HL-60 (cell line): Measurements from ENCODE around the gene FOXK2.

Experiments used
- DNase-seq, 2 experiments: peaks; one replicate each; pipeline ENCODE4 v3.0.0-alpha.2; 2010 to 2020; ENCODE audit warnings: low read depth in 1 of 2, low spot score in 1 of 2
- H3K27ac ChIP-seq: fragments of 250-450 bp; sonication (Bioruptor Pico); replicated peaks from 2 replicates; pipeline ENCODE4 v1.5.1; 2020; ENCODE audit warnings: mild to moderate bottlenecking, moderate library complexity
- H3K27me3 ChIP-seq: fragments of 250-450 bp; sonication (Bioruptor Pico); 2 replicates; pipeline ENCODE4 v1.5.1; 2021; ENCODE audit warnings: mild to moderate bottlenecking, moderate library complexity; ENCODE audit not compliant: insufficient read depth, poor library complexity, severe bottlenecking
- H3K4me3 ChIP-seq: replicated peaks from 2 replicates; pipeline ENCODE4 v1.5.1; 2011; ENCODE audit warnings: mild to moderate bottlenecking, control low read depth, low read length; ENCODE audit not compliant: insufficient read depth
- CTCF ChIP-seq: IDR thresholded peaks from one replicate; pipeline ENCODE4 v1.5.1; 2011; ENCODE audit warnings: low read length, control low read depth, inconsistent platforms; ENCODE audit not compliant: insufficient read depth
- GABPA ChIP-seq: IDR thresholded peaks from 2 replicates; pipeline ENCODE4 v1.6.1; 2012; ENCODE audit warnings: low read depth
- POLR2AphosphoS5 ChIP-seq: IDR thresholded peaks from 2 replicates; pipeline ENCODE4 v1.6.1; 2012; ENCODE audit warnings: low read depth
- SPI1 ChIP-seq: IDR thresholded peaks from 2 replicates; pipeline ENCODE4 v1.6.1; 2012; ENCODE audit warnings: low read depth, mild to moderate bottlenecking, borderline replicate concordance
- TF ChIP-seq, protein P1 (sequence below): IDR thresholded peaks from 2 replicates; pipeline ENCODE4 v1.6.1; 2012; ENCODE audit warnings: low read depth; ENCODE audit not compliant: insufficient replicate concordance

The FOXK2 gene

GRCh38 chr17:82599674-82600661, 80.4 kb downstream of the FOXK2 start:
- H3K27ac ChIP-seq: no peak overlapping the region
- no peaks in the 10 kb centered on the region for H3K27me3 ChIP-seq
- H3K4me3 ChIP-seq: no peak overlapping the region
- DNase-seq: no peak
- TF ChIP-seq CTCF (no peak), POLR2AphosphoS5 (no peak), GABPA (no peak), SPI1 (no peak)
- TF ChIP-seq, protein P1, sequence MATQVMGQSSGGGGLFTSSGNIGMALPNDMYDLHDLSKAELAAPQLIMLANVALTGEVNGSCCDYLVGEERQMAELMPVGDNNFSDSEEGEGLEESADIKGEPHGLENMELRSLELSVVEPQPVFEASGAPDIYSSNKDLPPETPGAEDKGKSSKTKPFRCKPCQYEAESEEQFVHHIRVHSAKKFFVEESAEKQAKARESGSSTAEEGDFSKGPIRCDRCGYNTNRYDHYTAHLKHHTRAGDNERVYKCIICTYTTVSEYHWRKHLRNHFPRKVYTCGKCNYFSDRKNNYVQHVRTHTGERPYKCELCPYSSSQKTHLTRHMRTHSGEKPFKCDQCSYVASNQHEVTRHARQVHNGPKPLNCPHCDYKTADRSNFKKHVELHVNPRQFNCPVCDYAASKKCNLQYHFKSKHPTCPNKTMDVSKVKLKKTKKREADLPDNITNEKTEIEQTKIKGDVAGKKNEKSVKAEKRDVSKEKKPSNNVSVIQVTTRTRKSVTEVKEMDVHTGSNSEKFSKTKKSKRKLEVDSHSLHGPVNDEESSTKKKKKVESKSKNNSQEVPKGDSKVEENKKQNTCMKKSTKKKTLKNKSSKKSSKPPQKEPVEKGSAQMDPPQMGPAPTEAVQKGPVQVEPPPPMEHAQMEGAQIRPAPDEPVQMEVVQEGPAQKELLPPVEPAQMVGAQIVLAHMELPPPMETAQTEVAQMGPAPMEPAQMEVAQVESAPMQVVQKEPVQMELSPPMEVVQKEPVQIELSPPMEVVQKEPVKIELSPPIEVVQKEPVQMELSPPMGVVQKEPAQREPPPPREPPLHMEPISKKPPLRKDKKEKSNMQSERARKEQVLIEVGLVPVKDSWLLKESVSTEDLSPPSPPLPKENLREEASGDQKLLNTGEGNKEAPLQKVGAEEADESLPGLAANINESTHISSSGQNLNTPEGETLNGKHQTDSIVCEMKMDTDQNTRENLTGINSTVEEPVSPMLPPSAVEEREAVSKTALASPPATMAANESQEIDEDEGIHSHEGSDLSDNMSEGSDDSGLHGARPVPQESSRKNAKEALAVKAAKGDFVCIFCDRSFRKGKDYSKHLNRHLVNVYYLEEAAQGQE: no peak

DNA sequence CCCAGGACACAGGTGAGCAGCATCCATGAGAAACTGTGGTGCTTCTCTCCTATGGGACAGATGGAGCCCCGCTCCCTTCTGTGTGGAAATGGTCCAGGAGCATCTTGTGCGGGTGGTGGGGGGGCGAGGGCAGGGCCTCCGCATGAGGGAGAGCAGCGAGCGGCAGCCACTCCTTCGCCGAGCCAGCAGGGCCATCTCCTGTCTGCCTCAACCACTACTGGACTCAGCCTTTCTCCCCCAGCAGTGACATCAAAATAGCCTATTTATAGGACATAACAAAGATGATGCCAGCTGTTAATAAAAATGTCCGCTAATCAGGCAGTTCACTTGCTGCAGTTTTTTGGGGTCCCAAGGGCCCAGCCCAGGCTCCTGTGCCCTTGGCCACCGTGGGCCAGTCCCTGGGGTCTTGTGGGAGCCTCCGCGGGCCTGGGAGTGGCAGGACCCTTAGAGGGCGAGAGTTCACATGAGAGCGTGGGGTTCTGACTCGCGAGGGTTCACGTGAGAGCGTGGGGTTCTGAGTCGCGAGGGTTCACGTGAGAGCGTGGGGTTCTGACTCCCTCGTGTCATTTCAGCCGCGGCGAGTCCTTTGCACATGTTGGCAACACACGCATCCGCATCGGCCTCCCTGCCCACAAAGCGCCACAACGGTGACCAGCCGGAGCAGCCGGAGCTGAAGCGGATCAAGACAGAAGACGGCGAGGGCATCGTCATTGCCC, 81.4 kb downstream of the FOXK2 start:
- no peak for TF ChIP-seq CTCF
- TF ChIP-seq, protein P1: no peak
- no peak for TF ChIP-seq POLR2AphosphoS5
- TF ChIP-seq GABPA: no peak
- no peak for TF ChIP-seq SPI1
- H3K27ac ChIP-seq: no peak overlapping the region
- H3K4me3 ChIP-seq: no peak overlapping the region
- H3K27me3 ChIP-seq: no peaks in the 10 kb centered on the region
- DNase-seq: no peak

DNA sequence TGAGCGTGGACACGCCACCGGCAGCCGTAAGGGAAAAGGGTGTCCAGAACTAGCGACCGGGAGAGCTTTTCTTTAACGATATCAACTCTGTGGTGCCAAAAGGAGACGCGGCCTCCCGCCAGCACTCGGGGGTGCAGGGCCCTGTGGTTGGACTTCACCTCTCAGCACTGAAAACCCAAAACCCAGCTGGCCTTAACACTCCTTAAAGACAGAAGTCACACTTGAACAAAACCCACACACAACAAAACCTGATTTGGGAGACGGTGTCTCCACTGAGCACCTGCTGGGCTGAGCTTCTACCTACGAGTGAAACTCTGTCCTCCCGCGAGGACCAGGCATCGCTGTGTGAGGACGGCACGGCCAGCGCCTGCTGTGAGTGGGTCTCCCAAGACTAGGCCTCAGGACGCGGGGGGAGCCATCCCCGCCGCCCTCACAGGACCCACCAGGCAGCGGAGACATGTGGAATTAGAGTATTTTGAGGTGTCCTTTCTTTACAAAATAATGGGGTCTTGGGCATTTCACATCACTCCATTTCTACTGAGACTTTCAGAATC, 82.0 kb downstream of the FOXK2 start:
- Histone ChIP-seq H3K4me3 (no peak overlapping the region), H3K27me3 (no peaks in the 10 kb centered on the region)
- no peak for TF ChIP-seq SPI1
- no peak for TF ChIP-seq POLR2AphosphoS5
- no peak for TF ChIP-seq GABPA
- TF ChIP-seq CTCF: no peak
- TF ChIP-seq, protein P1: no peak

More for the DNA sequence above, 82.0 kb downstream of the FOXK2 start:
- H3K27ac ChIP-seq: no peak overlapping the region
- no peak for DNase-seq
